Body of pancreas (tissue), 4 donors: ENCODE measurements around the gene C1orf122. TPM values are rescaled to one million over a fixed set of nuclear protein-coding genes. Genes with fewer than 3 reads are reported as not detected.
A peak's percentile ranks its signal among the peaks of the same experiment; 100 is the strongest.

Experiments
- ATAC-seq: fragments of 150-250 bp; one replicate; pipeline ENCODE4 v1.9.1; 2016
- DNase-seq, 4 donors: peaks; one replicate each; pipeline ENCODE4 v3.0.0-alpha.2; 2019
- H3K27ac ChIP-seq, 4 donors: fragments of 200-600 bp; sonication (generic); 1 replicate in 3 of 4; 2 replicates in 1 of 4; pipeline versions ENCODE4 v1.5.1 to v1.6.1; 2016 to 2019; ENCODE audit warnings: mild to moderate bottlenecking in 1 of 4, mixed read lengths in 1 of 4, moderate library complexity in 1 of 4
- H3K27me3 ChIP-seq, 2 donors: fragments of 200-600 bp; sonication (generic); one replicate each; pipeline ENCODE4 v1.6.0; 2016; ENCODE audit warnings: mild to moderate bottlenecking in 1 of 2
- H3K36me3 ChIP-seq, 2 donors: fragments of 200-600 bp; sonication (generic); replicated peaks in 1 of 2; 2 replicates each; pipeline ENCODE4 v1.5.1; 2016; ENCODE audit warnings: low read depth in 2 of 2; ENCODE audit not compliant: insufficient read depth in 1 of 2
- H3K4me1 ChIP-seq: fragments of 200-600 bp; sonication (generic); one replicate; pipeline ENCODE4 v1.6.0; 2016
- H3K4me3 ChIP-seq, 2 donors: fragments of 200-600 bp; sonication (generic); 1 replicate in 1 of 2; 2 replicates in 1 of 2; pipeline ENCODE4 v1.5.1; 2016 to 2019
- H3K9me3 ChIP-seq, 3 donors: fragments of 200-600 bp; sonication (generic); 1 replicate in 2 of 3; 2 replicates in 1 of 3; pipeline ENCODE4 v1.5.1; 2016
- POLR2A ChIP-seq, 3 donors: fragments of 450-650 bp; IDR thresholded peaks; one replicate each; pipeline ENCODE4 v1.6.1; 2016; ENCODE audit warnings: antibody characterized with exemption in 3 of 3, mild to moderate bottlenecking in 2 of 3
- WGBS, 2 donors: methylation state at CpG; one replicate each; pipeline ENCODE4 v1.1.5; 2017; 5-methylcytosine and 5-hydroxymethylcytosine counted together
- intact Hi-C: fragments of 100-400 bp; cut with DNase I; formaldehyde crosslinking; loops from one replicate; pipeline ENCODE4 v1.15.1; 2023
- total RNA-seq, 2 donors: library from RNA; depleted of rRNA; stranded (reverse); fragments of >200 nt; gene quantifications; one replicate each; pipeline ENCODE4 v1.1.0, GENCODE V29; 2016
- TF ChIP-seq, protein P1 (sequence below), 7 experiments: fragments of 450-650 bp in 4 of 7; fragments of 200-600 bp in 3 of 7; sonication (generic) in 3 of 7; IDR thresholded peaks; one replicate each; pipeline ENCODE4 v1.5.1; 2016 to 2019; ENCODE audit warnings: antibody characterized with exemption in 7 of 7

Gene C1orf122
- total RNA-seq, 2 donors from 2014 or later: 26.2 to 71.9 TPM

DNA sequence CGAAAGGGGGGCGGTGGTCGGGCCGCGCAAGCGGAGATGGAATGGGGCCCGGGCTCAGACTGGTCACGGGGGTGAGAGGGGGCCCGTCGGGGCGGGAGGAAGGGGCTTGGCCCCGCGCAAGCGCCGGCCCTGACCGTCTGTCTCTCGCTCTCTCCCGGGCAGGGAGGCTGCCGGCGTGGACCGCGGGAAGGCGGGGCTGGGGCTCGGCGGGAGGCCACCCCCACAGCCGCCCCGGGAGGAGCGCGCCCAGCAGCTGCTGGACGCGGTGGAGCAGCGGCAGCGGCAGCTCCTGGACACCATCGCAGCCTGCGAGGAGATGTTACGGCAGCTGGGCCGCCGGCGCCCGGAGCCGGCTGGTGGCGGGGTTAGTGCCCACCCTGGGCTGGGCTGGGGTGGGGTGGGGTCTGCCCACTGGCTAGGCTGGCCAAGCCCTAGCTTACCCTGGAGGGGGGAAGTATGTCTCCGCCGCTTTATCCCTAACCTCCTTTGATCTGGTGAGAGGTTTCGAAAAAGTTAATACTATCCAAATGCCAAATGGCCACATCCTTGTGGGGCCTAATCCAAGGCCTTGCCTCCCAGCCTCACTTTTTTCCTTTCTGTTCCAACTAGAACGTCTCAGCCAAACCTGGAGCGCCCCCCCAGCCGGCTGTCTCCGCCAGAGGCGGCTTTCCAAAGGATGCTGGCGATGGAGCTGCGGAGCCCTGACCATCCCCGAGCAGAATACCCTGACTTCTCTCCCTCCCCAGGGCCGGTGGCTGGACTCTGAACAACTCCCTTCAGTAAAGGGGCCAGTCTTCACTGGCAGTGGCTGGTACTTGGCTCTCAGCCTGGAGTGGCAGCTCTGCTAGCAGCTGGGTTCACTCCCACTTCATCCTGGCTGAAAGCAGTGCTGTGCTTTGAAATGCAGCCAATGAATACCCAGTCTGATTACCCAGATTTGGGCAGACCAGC, 1.1 kb downstream of the C1orf122 start:
- no peaks in the 10 kb centered on the region for H3K27me3 ChIP-seq
- peak; percentile 71 for ATAC-seq
- peak overlapping the region; percentile 71 for H3K4me3 ChIP-seq
- intact Hi-C loops: no loop called here
- H3K36me3 ChIP-seq: peaks cover 5 to 14% of the 10 kb centered on the region in 2 donors
- H3K9me3 ChIP-seq: no peaks in the 10 kb centered on the region
- peaks cover 32% of the 10 kb centered on the region for H3K4me1 ChIP-seq
- WGBS, 2 donors: 2 to 5% methylated on average over 11 to 43 of the region's 54 CpGs
- peak overlapping the region; percentile 93 to 97 (median 94) for H3K27ac ChIP-seq
- DNase-seq: peak; percentile 85 to 92 (median 88)
- peak; percentile 51 to 84 (median 71) for TF ChIP-seq POLR2A (IDR thresholded peaks at IDR 0.05)
- TF ChIP-seq, protein P1, sequence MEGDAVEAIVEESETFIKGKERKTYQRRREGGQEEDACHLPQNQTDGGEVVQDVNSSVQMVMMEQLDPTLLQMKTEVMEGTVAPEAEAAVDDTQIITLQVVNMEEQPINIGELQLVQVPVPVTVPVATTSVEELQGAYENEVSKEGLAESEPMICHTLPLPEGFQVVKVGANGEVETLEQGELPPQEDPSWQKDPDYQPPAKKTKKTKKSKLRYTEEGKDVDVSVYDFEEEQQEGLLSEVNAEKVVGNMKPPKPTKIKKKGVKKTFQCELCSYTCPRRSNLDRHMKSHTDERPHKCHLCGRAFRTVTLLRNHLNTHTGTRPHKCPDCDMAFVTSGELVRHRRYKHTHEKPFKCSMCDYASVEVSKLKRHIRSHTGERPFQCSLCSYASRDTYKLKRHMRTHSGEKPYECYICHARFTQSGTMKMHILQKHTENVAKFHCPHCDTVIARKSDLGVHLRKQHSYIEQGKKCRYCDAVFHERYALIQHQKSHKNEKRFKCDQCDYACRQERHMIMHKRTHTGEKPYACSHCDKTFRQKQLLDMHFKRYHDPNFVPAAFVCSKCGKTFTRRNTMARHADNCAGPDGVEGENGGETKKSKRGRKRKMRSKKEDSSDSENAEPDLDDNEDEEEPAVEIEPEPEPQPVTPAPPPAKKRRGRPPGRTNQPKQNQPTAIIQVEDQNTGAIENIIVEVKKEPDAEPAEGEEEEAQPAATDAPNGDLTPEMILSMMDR (IDR thresholded peaks at IDR 0.05): peak in 1 of 7 experiments; percentile 1

GRCh38 chr1:37809942-37810341, 2.4 kb downstream of the C1orf122 start:
- DNase-seq (peak in 1 of 4 donors; percentile 18), ATAC-seq (no peak)
- H3K4me1 ChIP-seq: peaks cover 32% of the 10 kb centered on the region
- H3K9me3 ChIP-seq: no peaks in the 10 kb centered on the region
- peaks cover 3% of the 10 kb centered on the region in 2 donors for H3K36me3 ChIP-seq
- intact Hi-C loops: no loop called here
- H3K27ac ChIP-seq: peak overlapping the region in 2 of 4 donors; percentile 7 to 96
- 31 to 35% methylated on average over 2 of the region's 2 CpGs for WGBS, 2 donors
- TF ChIP-seq, protein P1 (IDR thresholded peaks at IDR 0.05): no peak
- no peak for TF ChIP-seq POLR2A (IDR thresholded peaks at IDR 0.05)
- H3K27me3 ChIP-seq: no peaks in the 10 kb centered on the region
- no peak overlapping the region for H3K4me3 ChIP-seq

- intact Hi-C loops: no loop called here
- H3K27ac ChIP-seq: peak overlapping the region in 1 of 4 donors; percentile 3
- H3K9me3 ChIP-seq: no peaks in the 10 kb centered on the region
- no peaks in the 10 kb centered on the region for H3K27me3 ChIP-seq
- no peak overlapping the region for H3K4me3 ChIP-seq
- ATAC-seq (peak; percentile 15), DNase-seq (peak; percentile 68 to 76 (median 72))
- no peak for TF ChIP-seq POLR2A (IDR thresholded peaks at IDR 0.05)
- TF ChIP-seq, protein P1 (IDR thresholded peaks at IDR 0.05): peak; percentile 45 to 77 (median 73)
- peaks cover 0 to 5% of the 10 kb centered on the region in 2 donors for H3K36me3 ChIP-seq
- peaks cover 31% of the 10 kb centered on the region for H3K4me1 ChIP-seq
- 29 to 34% methylated on average over 7 of the region's 7 CpGs for WGBS, 2 donors
These were observed 3.6 kb downstream of the C1orf122 start for GRCh38 chr1:37811027-37811655.

DNA sequence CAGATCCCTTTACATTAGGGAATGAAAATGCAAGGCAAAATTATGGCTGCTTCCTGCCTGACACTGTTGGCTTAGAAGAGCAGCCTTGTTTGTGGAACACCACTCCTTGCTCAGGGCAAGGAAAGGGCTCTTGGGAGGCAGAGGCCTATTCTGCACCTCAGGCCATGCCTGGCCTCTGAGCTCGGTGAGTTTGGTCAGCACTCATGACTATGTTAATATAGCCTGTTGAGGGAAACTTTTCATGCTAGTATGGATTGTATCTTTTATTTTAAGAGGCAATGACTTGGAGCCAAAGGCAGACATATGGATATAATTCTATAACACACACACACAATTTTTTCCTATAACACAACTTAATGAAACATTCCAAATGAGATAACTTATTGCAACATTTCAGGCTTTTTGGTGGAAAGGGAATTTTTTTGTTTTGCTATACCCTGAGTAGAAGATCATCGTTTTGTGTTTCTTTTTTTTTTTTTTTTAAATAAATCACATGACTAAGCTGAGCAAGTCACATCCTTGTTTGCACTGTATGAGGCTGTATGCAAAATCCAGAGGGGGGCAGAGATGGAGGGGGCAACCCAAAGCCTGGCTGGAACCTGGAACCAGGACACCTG, 6.0 kb downstream of the C1orf122 start:
- H3K4me3 ChIP-seq: no peak overlapping the region
- H3K36me3 ChIP-seq: peaks cover 0 to 5% of the 10 kb centered on the region in 2 donors
- H3K4me1 ChIP-seq: peaks cover 28% of the 10 kb centered on the region
- WGBS, 2 donors: 80 to 90% methylated on average over 2 of the region's 2 CpGs
- H3K27me3 ChIP-seq: no peaks in the 10 kb centered on the region
- H3K27ac ChIP-seq: no peak overlapping the region
- no peaks in the 10 kb centered on the region for H3K9me3 ChIP-seq
- TF ChIP-seq, protein P1 (IDR thresholded peaks at IDR 0.05): no peak
- no peak for TF ChIP-seq POLR2A (IDR thresholded peaks at IDR 0.05)
- DNase-seq (no peak), ATAC-seq (no peak)
- intact Hi-C loops: no loop called here
